ENCODE results near the gene NINJ2. TPM values are rescaled to one million over a fixed set of nuclear protein-coding genes. Genes with fewer than 3 reads are reported as not detected.

Gene NINJ2
- total RNA-seq, 4 donors from 2014 or later, result 0.78 to 9.0 (median 5.2) TPM

DNA sequence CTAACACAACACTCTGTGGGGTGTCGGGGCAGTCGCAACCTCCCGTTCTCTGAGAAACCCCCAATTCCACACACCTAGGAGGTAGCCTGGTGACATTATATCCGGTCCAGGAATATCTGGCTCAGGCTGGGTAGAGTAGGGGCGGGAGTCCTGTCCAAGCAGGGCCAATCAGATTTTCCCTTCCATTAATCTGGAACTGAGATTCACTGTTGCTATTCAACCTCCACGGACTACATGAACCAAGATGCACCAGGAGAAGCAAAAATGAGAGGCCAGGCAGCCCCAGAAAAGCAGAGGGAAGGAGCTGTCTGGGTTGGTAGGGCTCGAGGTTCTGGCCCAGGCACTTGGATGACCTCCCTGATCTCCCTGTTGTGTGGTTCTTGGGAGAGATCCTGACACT is 51.0 kb downstream of the NINJ2 start:
- no peak overlapping the region for H3K4me3 ChIP-seq
- 83 to 87% methylated on average over 4 of the region's 7 CpGs for WGBS, 2 donors (ENCODE audit: low coverage in 1 of 2)
- no peaks in the 10 kb centered on the region for H3K36me3 ChIP-seq
- ATAC-seq, result no peak
- H3K27me3 ChIP-seq, result no peaks in the 10 kb centered on the region
- H3K4me1 ChIP-seq, result peaks cover 0 to 19% (median 0%) of the 10 kb centered on the region in 3 donors
- H3K27ac ChIP-seq, result no peak overlapping the region
- no peak for TF ChIP-seq POLR2A (IDR thresholded peaks at IDR 0.05)
- TF ChIP-seq EP300 (IDR thresholded peaks at IDR 0.05), result no peak
- TF ChIP-seq, protein P1, sequence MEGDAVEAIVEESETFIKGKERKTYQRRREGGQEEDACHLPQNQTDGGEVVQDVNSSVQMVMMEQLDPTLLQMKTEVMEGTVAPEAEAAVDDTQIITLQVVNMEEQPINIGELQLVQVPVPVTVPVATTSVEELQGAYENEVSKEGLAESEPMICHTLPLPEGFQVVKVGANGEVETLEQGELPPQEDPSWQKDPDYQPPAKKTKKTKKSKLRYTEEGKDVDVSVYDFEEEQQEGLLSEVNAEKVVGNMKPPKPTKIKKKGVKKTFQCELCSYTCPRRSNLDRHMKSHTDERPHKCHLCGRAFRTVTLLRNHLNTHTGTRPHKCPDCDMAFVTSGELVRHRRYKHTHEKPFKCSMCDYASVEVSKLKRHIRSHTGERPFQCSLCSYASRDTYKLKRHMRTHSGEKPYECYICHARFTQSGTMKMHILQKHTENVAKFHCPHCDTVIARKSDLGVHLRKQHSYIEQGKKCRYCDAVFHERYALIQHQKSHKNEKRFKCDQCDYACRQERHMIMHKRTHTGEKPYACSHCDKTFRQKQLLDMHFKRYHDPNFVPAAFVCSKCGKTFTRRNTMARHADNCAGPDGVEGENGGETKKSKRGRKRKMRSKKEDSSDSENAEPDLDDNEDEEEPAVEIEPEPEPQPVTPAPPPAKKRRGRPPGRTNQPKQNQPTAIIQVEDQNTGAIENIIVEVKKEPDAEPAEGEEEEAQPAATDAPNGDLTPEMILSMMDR (IDR thresholded peaks at IDR 0.05), result no peak
- TF ChIP-seq POLR2AphosphoS5 (IDR thresholded peaks at IDR 0.05), result no peak
- no peaks in the 10 kb centered on the region for H3K9me3 ChIP-seq

DNA sequence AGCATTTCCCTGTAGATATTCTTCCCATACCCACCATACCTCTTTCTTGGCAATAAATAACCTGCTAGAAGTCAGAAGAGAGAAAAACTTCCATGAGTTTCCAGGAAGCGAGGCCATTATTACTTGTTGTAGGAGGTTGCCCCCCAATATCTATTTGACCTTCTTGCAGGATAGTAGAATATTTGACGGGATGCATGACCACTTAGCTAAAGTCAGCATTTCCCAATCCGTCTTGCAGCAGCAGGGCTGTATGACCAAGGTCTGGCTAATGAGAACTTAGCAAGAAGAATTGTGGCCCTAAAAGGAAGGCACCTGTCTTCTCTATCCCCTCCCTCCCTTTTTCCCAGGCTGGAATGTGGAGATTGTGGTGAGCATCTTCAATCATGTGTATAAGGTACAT is 51.5 kb downstream of the NINJ2 start:
- Histone ChIP-seq H3K4me1 (peaks cover 0 to 13% (median 0%) of the 10 kb centered on the region in 3 donors), H3K36me3 (no peaks in the 10 kb centered on the region), H3K4me3 (no peak overlapping the region), H3K27ac (no peak overlapping the region), H3K9me3 (no peaks in the 10 kb centered on the region), H3K27me3 (no peaks in the 10 kb centered on the region)
- 100% methylated on average over 2 to 3 of the region's 3 CpGs for WGBS, 2 donors (ENCODE audit: low coverage in 1 of 2)
- TF ChIP-seq POLR2AphosphoS5 (IDR thresholded peaks at IDR 0.05) (no peak), POLR2A (IDR thresholded peaks at IDR 0.05) (no peak), EP300 (IDR thresholded peaks at IDR 0.05) (no peak)
- TF ChIP-seq, protein P1 (IDR thresholded peaks at IDR 0.05), result no peak
- no peak for ATAC-seq

DNA sequence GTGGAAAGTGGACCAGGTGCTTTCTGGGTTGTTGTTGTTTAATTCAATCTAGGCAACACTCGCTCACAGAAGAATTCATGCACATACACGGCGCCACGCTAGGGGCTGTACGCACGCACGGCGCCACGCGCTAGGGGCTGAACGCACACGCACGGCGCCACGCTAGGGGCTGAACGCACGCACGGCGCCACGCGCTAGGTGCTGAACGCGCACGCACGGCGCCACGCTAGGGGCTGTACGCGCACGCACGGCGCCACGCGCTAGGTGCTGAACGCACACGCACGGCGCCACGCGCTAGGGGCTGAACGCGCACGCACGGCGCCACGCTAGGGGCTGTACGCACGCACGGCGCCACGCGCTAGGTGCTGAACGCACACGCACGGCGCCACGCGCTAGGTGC is 54.3 kb downstream of the NINJ2 start:
- Histone ChIP-seq H3K27ac (peak overlapping the region in 2 of 4 donors; percentile 6 to 33), H3K4me1 (peaks cover 0 to 7% (median 0%) of the 10 kb centered on the region in 3 donors), H3K4me3 (no peak overlapping the region), H3K36me3 (no peaks in the 10 kb centered on the region), H3K27me3 (no peaks in the 10 kb centered on the region), H3K9me3 (no peaks in the 10 kb centered on the region)
- 96 to 100% methylated on average over 2 to 51 of the region's 58 CpGs for WGBS, 2 donors (ENCODE audit: low coverage in 1 of 2)
- TF ChIP-seq, protein P1 (IDR thresholded peaks at IDR 0.05), result no peak
- TF ChIP-seq POLR2AphosphoS5 (IDR thresholded peaks at IDR 0.05) (no peak), POLR2A (IDR thresholded peaks at IDR 0.05) (no peak), EP300 (IDR thresholded peaks at IDR 0.05) (no peak)
- no peak for ATAC-seq

DNA sequence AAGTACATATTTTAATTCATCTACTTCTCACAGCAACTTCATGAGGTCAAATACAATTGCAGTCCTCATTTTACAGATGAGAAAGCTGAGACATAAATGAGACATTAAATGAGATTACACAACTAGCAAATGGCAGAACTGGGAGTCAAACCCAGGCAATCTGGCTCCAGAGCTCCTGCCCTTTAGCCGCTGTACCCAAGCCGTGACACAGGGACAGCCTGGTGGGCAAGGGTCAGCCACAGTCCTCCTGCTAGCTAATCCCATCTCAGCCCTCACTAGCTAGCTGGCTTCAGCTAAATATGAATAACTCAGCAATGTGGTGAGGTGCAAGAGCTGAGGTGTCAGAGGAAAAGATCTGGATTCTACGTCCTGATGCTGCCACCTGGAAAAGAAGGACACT is 54.8 kb downstream of the NINJ2 start:
- ATAC-seq, result no peak
- Histone ChIP-seq H3K4me3 (no peak overlapping the region), H3K27me3 (no peaks in the 10 kb centered on the region), H3K36me3 (no peaks in the 10 kb centered on the region), H3K9me3 (no peaks in the 10 kb centered on the region), H3K4me1 (peaks cover 0 to 7% (median 0%) of the 10 kb centered on the region in 3 donors), H3K27ac (peak overlapping the region in 3 of 4 donors; percentile 1 to 33 (median 19))
- TF ChIP-seq EP300 (IDR thresholded peaks at IDR 0.05), result no peak
- 92 to 100% methylated on average over 3 of the region's 3 CpGs for WGBS, 2 donors (ENCODE audit: low coverage in 1 of 2)

DNA sequence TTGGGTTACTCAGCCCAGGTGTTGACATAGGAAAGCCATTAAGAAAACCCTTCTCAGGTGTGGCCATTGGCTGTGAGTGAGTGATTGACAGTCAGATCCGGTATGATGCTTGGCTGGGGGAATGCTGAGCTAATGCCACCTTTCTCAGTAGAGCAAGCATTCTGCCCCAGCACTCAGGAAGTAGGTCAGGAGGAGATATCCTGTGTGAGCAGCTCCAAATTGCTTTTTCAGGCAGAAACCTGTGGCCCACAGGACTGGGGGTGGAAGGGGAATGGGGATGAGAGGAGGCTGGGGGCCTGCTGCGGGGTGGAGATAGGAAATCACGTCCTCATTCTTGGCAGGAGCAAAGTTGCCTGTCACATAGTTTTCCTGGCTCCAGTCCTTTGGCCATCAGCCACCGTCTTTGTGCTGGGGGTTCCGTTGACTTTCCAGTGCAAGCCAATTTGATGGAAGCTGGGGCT is 55.7 kb downstream of the NINJ2 start:
- Histone ChIP-seq H3K4me1 (peaks cover 0 to 7% (median 0%) of the 10 kb centered on the region in 3 donors), H3K9me3 (no peaks in the 10 kb centered on the region), H3K27me3 (no peaks in the 10 kb centered on the region), H3K4me3 (no peak overlapping the region), H3K36me3 (no peaks in the 10 kb centered on the region), H3K27ac (peak overlapping the region in 2 of 4 donors; percentile 1 to 4)
- ATAC-seq, result peak; percentile 49
- TF ChIP-seq POLR2AphosphoS5 (IDR thresholded peaks at IDR 0.05) (no peak), EP300 (IDR thresholded peaks at IDR 0.05) (no peak), POLR2A (IDR thresholded peaks at IDR 0.05) (no peak)
- TF ChIP-seq, protein P1 (IDR thresholded peaks at IDR 0.05), result no peak
- 21 to 33% methylated on average over 1 to 2 of the region's 5 CpGs for WGBS, 2 donors (ENCODE audit: low coverage in 1 of 2)

All from gastroesophageal sphincter (tissue), 4 donors.